CD4-positive, alpha-beta memory T cell (primary cell): ENCODE measurements around the gene SRM. TPM values are rescaled to one million over a fixed set of nuclear protein-coding genes. Genes with fewer than 3 reads are reported as not detected.
"Not testable (repeated sequence)": the region's sequence is repeated elsewhere in the genome, so short reads cannot be mapped to it uniquely, and the experiment has no call there.

Experiments
- CTCF ChIA-PET: fragments of 350-600 bp; sonication (Branson Sonifier 250); formaldehyde crosslinking; loops from one replicate; lab custom pipeline; 2021; ENCODE audit warnings: inconsistent platforms; ENCODE audit not compliant: partially characterized antibody; lab: Charles Lee
- POLR2A ChIA-PET: fragments of 350-600 bp; sonication (Branson Sonifier 250); formaldehyde crosslinking; loops from one replicate; lab custom pipeline; 2021; ENCODE audit not compliant: partially characterized antibody; lab: Charles Lee
- DNase-seq, 5 donors: peaks; one replicate each; pipeline versions ENCODE4 v3.0.0 to v3.0.0-alpha.2; 2020 to 2022; ENCODE audit warnings: mixed read lengths in 1 of 5
- H3K27ac ChIP-seq: one replicate; pipeline ENCODE4 v1.7.0; 2013; ENCODE audit warnings: low read depth, low read length
- H3K27me3 ChIP-seq: 2 replicates; pipeline ENCODE4 v1.7.0; 2013; ENCODE audit warnings: mild to moderate bottlenecking, low read length, moderate library complexity; ENCODE audit not compliant: insufficient read depth
- H3K36me3 ChIP-seq: 2 replicates; pipeline ENCODE4 v1.7.0; 2013; ENCODE audit warnings: mild to moderate bottlenecking, low read length, moderate library complexity; ENCODE audit not compliant: insufficient read depth
- H3K4me1 ChIP-seq: 2 replicates; pipeline ENCODE4 v1.7.0; 2013; ENCODE audit warnings: mild to moderate bottlenecking, low read length, moderate library complexity; ENCODE audit not compliant: insufficient read depth
- H3K4me3 ChIP-seq, 2 donors: one replicate each; pipeline ENCODE4 v1.7.0; 2013; ENCODE audit warnings: low read length in 2 of 2, mild to moderate bottlenecking in 1 of 2
- H3K9me3 ChIP-seq, 2 donors: one replicate each; pipeline ENCODE4 v1.7.0; 2013; ENCODE audit warnings: low read length in 2 of 2, control low read depth in 1 of 2; ENCODE audit not compliant: control insufficient read depth in 1 of 2
- H3K27ac Mint-ChIP-seq, 7 donors: one replicate each; pipeline ENCODE4 v1.8.0; 2020 to 2021; ENCODE audit warnings: mixed read lengths in 7 of 7, mild to moderate bottlenecking in 6 of 7, inconsistent platforms in 3 of 7, moderate library complexity in 3 of 7
- H3K27me3 Mint-ChIP-seq, 2 donors: one replicate each; pipeline ENCODE4 v1.8.0; 2020 to 2021; ENCODE audit warnings: mixed read lengths in 2 of 2
- H3K36me3 Mint-ChIP-seq, 2 donors: one replicate each; pipeline ENCODE4 v1.8.0; 2020 to 2021; ENCODE audit warnings: mixed read lengths in 2 of 2, inconsistent platforms in 1 of 2, mild to moderate bottlenecking in 1 of 2
- H3K4me1 Mint-ChIP-seq, 4 donors: one replicate each; pipeline ENCODE4 v1.8.0; 2020 to 2021; ENCODE audit warnings: mixed read lengths in 4 of 4, mild to moderate bottlenecking in 1 of 4
- H3K4me3 Mint-ChIP-seq, 8 donors: one replicate each; pipeline ENCODE4 v1.8.0; 2020 to 2021; ENCODE audit warnings: mixed read lengths in 8 of 8, mild to moderate bottlenecking in 7 of 8, moderate library complexity in 6 of 8, inconsistent platforms in 3 of 8
- H3K9me3 Mint-ChIP-seq, 8 donors: one replicate each; pipeline ENCODE4 v1.8.0; 2020 to 2021; ENCODE audit warnings: mixed read lengths in 8 of 8, mild to moderate bottlenecking in 5 of 8, inconsistent platforms in 3 of 8, moderate library complexity in 1 of 8
- intact Hi-C: fragments of 100-400 bp; cut with micrococcal nuclease; formaldehyde crosslinking; loops from one replicate; pipeline ENCODE4 v1.15.1; 2023
- polyA plus RNA-seq, 2 donors: library from polyadenylated mRNA; unstranded; fragments of 300-500 nt; fragmentation: Illumina TruSeq; gene quantifications; one replicate each; pipeline ENCODE4 v1.2.3, GENCODE V29; 2021
- total RNA-seq, 2 experiments: library from RNA; stranded (reverse); gene quantifications; one replicate each; pipeline ENCODE4 v1.2.3, GENCODE V29; 2021

SRM gene
- total and polyA plus RNA-seq, 4 experiments from 2014 or later, result 53.1 to 162 (median 59.1) TPM

DNA sequence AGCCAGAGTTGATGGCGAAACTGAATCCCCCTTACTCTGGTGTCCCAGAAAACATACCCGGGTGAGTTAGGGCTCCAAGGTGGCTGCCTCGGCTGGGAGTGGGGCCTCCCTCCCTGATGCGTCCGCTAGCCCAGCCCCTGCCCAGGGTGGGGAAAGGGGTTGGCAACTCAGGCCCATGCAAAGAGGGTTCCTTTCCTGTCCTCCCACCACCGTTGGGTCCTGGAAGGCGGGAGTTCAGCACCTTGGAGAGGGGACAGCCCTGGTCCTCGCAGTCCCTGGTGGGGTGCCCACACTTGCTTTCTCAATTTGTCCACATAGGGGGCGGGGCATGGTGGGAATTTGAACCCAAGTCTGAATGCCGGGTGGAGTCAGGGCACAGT is 6.1 kb downstream of the SRM start:
- H3K27ac ChIP-seq, result no peak overlapping the region
- no peaks in the 10 kb centered on the region for H3K9me3 ChIP-seq
- ChIA-PET CTCF (no interaction called here), POLR2A (interaction anchor here (1.1 kb wide), 1 partner anchor 45 kb away, joined by 3 read pairs; no protein-coding TSS in a partner anchor)
- no peak for DNase-seq
- Mint-ChIP-seq H3K9me3 (no peaks in the 10 kb centered on the region), H3K4me1 (peaks cover 0 to 22% (median 10%) of the 10 kb centered on the region in 4 donors), H3K36me3 (peaks cover 0 to 6% of the 10 kb centered on the region in 2 donors), H3K27ac (no peak overlapping the region), H3K27me3 (no peaks in the 10 kb centered on the region), H3K4me3 (no peak overlapping the region)
- H3K4me1 ChIP-seq, result peaks cover 6% of the 10 kb centered on the region
- H3K27me3 ChIP-seq, result no peaks in the 10 kb centered on the region
- intact Hi-C loops, result no loop called here
- H3K4me3 ChIP-seq, result no peak overlapping the region
- H3K36me3 ChIP-seq, result peaks cover 11% of the 10 kb centered on the region

DNA sequence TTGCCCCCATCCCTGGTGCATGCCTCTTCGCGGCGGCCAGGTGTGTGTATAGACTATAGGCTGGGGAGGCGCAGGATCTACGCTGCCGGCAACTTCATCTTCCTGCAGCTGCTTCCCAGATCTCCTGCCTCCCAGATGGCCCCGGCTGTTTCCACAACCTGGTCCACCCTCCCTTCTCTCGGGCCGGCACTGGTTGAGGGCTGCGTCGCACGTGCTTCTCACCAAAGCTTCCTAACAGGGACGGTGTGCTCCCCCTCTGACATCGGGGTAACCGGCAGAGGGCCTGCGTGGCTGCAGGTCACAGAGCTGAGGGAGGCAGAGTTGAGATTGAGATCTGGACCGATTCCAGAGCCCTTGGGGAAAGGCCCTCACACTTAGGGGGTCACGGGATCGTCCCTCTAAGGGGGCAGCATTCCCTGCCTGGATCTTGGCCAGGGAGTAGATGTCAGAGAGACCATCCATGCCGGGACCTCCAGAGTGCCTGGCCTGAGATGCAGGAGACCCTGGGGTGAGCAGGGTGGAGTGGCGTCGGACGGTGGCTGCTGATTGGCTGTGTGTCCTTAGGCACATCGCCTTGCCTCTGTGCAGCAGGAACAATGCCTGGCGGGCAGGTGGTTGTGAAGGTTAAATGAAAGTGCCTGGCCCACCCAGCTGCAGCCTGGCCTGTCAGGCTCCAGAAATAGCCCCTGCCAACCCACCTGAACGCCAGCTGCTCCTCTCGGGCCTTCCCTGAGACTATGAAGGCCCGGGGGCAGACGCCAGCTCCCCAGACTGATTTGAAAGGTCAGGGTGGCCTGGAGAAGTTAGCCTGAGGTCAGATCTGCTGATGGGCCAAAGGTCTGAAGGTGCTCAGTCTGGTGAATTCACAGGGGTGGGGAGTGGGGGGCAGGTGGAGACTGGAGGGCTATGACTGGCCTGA is 6.7 kb downstream of the SRM start:
- POLR2A ChIA-PET, result interaction anchor here (1.1 to 2.4 kb wide), 2 partner anchors 7 to 46 kb away, joined by 3 to 11 read pairs; partner anchors contain the start of gene SRM

DNA sequence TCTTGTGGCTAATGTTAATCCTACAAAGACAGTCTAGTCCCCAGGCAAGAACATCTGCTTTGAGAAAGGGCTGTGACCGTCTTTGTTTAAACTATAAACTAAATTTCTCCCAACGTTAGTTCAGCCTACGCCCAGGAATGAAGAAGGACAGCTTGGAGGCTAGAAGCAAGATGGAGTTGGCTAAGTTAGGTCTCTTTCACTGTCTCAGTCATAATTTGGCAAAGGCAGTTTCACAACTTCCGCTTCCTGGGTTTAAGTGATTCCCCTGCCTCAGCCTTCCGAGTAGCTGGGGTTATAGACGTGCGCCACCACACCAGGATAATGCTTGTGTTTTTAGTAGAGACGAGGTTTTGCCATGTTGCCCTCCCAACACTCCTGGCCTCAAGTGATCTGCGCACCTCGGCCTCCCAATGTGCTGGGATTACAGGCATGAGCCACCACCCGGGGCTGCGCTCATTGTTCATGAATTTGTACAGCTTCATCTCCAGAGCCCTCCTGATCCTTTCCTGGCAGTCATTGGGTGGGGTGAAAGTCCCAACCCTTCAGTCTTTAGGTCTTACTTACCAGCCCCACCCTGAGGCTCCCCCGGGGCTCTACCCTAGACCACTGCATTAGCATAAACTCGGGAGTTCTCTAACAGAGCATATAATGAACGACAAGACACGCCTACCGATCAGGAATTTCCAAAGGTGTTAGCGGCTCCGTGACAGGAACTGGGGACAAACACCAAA is 7.9 kb downstream of the SRM start:
- intact Hi-C loops, result no loop called here
- Mint-ChIP-seq H3K36me3 (peaks cover 0 to 6% of the 10 kb centered on the region in 2 donors), H3K27ac (peak overlapping the region in 2 of 7 donors; percentile 33 to 54), H3K9me3 (no peaks in the 10 kb centered on the region), H3K27me3 (no peaks in the 10 kb centered on the region), H3K4me3 (no peak overlapping the region), H3K4me1 (peaks cover 0 to 11% (median 6%) of the 10 kb centered on the region in 4 donors)
- peaks cover 8% of the 10 kb centered on the region for H3K36me3 ChIP-seq
- CTCF ChIA-PET, result interaction anchor here (0.9 to 1.3 kb wide), 2 partner anchors 282 to 592 kb away, joined by 3 to 4 read pairs; no protein-coding TSS in a partner anchor
- no peak for DNase-seq
- POLR2A ChIA-PET, result interaction anchor here (2.4 kb wide), 1 partner anchor 9 kb away, joined by 11 read pairs; the partner anchor contains the start of gene SRM
- no peaks in the 10 kb centered on the region for H3K9me3 ChIP-seq
- no peaks in the 10 kb centered on the region for H3K27me3 ChIP-seq
- no peak overlapping the region for H3K27ac ChIP-seq
- H3K4me3 ChIP-seq, result no peak overlapping the region
- H3K4me1 ChIP-seq, result no peaks in the 10 kb centered on the region

More for the DNA sequence above, 6.7 kb downstream of the SRM start:
- Histone ChIP-seq H3K27me3 (no peaks in the 10 kb centered on the region), H3K27ac (no peak overlapping the region), H3K4me1 (no peaks in the 10 kb centered on the region), H3K9me3 (no peaks in the 10 kb centered on the region), H3K4me3 (no peak overlapping the region), H3K36me3 (peaks cover 11% of the 10 kb centered on the region)
- H3K4me1 Mint-ChIP-seq, result peaks cover 0 to 15% (median 9%) of the 10 kb centered on the region in 4 donors
- CTCF ChIA-PET, result no interaction called here
- peak overlapping the region in 1 of 7 donors; percentile 65 for H3K27ac Mint-ChIP-seq
- no peak for DNase-seq
- H3K9me3 Mint-ChIP-seq, result no peaks in the 10 kb centered on the region
- intact Hi-C loops, result no loop called here
- H3K4me3 Mint-ChIP-seq, result no peak overlapping the region
- H3K27me3 Mint-ChIP-seq, result no peaks in the 10 kb centered on the region
- peaks cover 0 to 6% of the 10 kb centered on the region in 2 donors for H3K36me3 Mint-ChIP-seq

DNA sequence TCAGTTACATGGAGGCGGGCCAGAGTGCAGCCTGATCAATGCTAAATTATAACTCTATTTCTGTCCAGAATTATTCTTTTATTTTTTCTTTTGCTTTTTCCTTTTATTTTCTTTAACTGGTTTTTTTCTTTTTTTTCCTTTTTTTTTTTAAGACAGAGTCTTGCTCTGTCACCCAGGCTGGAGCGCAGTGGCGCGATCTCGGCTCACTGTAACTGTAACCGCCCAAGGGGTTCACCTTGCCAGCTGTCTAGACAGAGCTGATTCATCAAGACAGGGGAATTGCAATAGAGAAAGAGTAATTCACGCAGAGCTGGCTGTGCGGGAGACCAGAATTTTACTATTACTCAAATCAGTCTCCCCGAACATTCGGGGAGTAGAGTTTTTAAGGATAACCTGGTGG is 8.7 kb downstream of the SRM start:
- H3K4me3 ChIP-seq, H3K9me3 Mint-ChIP-seq, DNase-seq, intact Hi-C loops, H3K9me3 ChIP-seq, H3K36me3 Mint-ChIP-seq, H3K4me1 ChIP-seq, H3K36me3 ChIP-seq, H3K4me3 Mint-ChIP-seq, H3K27me3 ChIP-seq, H3K27ac ChIP-seq, H3K27me3 Mint-ChIP-seq: not testable (repeated sequence)
- H3K4me1 Mint-ChIP-seq, result peaks cover 0 to 11% (median 6%) of the 10 kb centered on the region in 4 donors
- CTCF ChIA-PET, result interaction anchor here (1.3 kb wide), 1 partner anchor 592 kb away, joined by 4 read pairs; no protein-coding TSS in a partner anchor
- POLR2A ChIA-PET, result interaction anchor here (2.4 kb wide), 1 partner anchor 9 kb away, joined by 11 read pairs; the partner anchor contains the start of gene SRM
- peak overlapping the region in 1 of 7 donors; percentile 57 for H3K27ac Mint-ChIP-seq

DNA sequence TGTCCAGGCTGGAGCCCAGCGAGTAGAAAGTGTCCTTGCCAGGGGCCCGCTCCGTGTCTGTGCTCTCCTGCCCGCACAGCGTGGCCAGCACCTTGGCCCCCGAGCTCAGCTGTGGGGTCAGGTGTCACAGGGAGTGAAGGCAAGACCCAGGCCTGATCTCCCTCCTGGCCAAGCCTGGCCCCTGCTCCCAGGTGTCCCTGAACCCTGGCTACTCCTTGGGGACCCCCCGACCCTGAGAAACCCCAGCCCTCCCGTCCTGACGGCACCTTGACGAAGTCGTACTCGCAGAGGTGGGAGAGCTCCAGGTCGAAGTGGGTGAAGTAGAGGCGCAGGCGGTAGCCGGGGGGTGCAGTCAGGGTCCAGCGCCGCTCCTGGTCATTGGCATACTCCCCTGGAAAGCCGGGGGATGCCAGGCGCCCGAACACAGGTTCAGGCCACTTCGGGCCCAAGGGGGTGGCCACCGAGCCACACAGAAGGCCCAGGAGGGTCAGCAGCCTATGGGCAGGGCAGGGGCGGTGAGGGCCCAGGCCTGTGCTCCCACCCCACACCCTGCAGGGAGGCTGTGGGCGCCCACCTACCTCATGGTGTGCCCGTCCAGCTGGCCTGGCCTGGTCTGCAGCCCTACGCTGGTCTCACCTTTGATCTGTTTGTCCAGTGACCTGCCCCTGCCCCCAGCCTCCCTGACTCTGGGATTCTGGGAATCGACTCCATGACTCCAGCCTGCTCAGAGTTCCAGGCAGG is 13.0 kb downstream of the SRM start, which contains the start of gene MASP2:
Gene MASP2, minus strand, starts transcription at position 615 of the 741 bp plus-strand sequence. Its CDS starts 32 bp downstream, at position 583.
- H3K27ac Mint-ChIP-seq, result no peak within 1 kb of the TSS
- Histone ChIP-seq H3K27ac (no peak within 1 kb of the TSS), H3K36me3 (no peaks in the 10 kb centered on the region), H3K27me3 (no peaks in the 10 kb centered on the region), H3K4me1 (no peaks in the 10 kb centered on the region), H3K9me3 (no peaks in the 10 kb centered on the region), H3K4me3 (no peak within 1 kb of the TSS)
- CTCF ChIA-PET, result interaction anchor here (3.8 kb wide), 1 partner anchor 9 kb away, joined by 17 read pairs; no protein-coding TSS in a partner anchor
- H3K36me3 Mint-ChIP-seq, result no peaks in the 10 kb centered on the region
- peaks cover 0 to 4% (median under 1%) of the 10 kb centered on the region in 4 donors for H3K4me1 Mint-ChIP-seq
- H3K9me3 Mint-ChIP-seq, result no peaks in the 10 kb centered on the region
- POLR2A ChIA-PET, result interaction anchor here (1.1 kb wide), 1 partner anchor 9 kb away, joined by 3 read pairs; no protein-coding TSS in a partner anchor
- intact Hi-C loops, result no loop called here
- no peak within 1 kb of the TSS for H3K4me3 Mint-ChIP-seq
- no peaks in the 10 kb centered on the region for H3K27me3 Mint-ChIP-seq
- DNase-seq, result no peak

DNA sequence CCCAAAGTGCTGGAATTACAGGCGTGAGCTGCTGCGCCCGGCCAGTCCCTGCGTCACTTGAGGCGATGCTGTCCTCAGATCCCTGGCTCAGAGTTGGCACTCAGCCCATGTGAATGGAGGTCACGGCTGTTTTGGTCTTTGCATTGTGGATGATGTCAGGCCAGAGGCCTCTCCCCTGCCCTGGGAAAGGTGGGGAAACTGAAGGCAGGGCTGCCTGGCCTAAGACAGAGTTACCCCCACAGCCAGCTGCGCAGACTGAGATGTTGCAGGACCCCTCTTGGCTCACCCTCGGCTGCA is 13.6 kb downstream of the SRM start:
- ChIA-PET POLR2A (interaction anchor here (1.1 kb wide), 1 partner anchor 9 kb away, joined by 3 read pairs; no protein-coding TSS in a partner anchor), CTCF (interaction anchor here (3.8 kb wide), 1 partner anchor 9 kb away, joined by 17 read pairs; no protein-coding TSS in a partner anchor)
- Histone ChIP-seq H3K27me3 (no peaks in the 10 kb centered on the region), H3K27ac (no peak overlapping the region), H3K4me1 (no peaks in the 10 kb centered on the region), H3K9me3 (no peaks in the 10 kb centered on the region), H3K4me3 (no peak overlapping the region), H3K36me3 (no peaks in the 10 kb centered on the region)
- no peaks in the 10 kb centered on the region for H3K27me3 Mint-ChIP-seq
- H3K9me3 Mint-ChIP-seq, result no peaks in the 10 kb centered on the region
- intact Hi-C loops, result no loop called here
- no peak overlapping the region for H3K4me3 Mint-ChIP-seq
- no peak for DNase-seq
- peaks cover 0 to under 1% (median 0%) of the 10 kb centered on the region in 4 donors for H3K4me1 Mint-ChIP-seq
- no peaks in the 10 kb centered on the region for H3K36me3 Mint-ChIP-seq
- no peak overlapping the region for H3K27ac Mint-ChIP-seq
